Stimulated activated CD8-positive, alpha-beta memory T cell treated with anti-CD3 and anti-CD28 coated beads, Interleukin-7, amount 100 ng/mL, for 24 hours (primary cell): ENCODE measurements around the gene DYNC1I1.
"Not testable (repeated sequence)": the region's sequence is repeated elsewhere in the genome, so short reads cannot be mapped to it uniquely, and the experiment has no call there.

Experiments
- DNase-seq: peaks from one replicate; pipeline ENCODE4 v3.0.0-alpha.2; 2020; ENCODE audit warnings: low read depth

The DYNC1I1 gene

DNA sequence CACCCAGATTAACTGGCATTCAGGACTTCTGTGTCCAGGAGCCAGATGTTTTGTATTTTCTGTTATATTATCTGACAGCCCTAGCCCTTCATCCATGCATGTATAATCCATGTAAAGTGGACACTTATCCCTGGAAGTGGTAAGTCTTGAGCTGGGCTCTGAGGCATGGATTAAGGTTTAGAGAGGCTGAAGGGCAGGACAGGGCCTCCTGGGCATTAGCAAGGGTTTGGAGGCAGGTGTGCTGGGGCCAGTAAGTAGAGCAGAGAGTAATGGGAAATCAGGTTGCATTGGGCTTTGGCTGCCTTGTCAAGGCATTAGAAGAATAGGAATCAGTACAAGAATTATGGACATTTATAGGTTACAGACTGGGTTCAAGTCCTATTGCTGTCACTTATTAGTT lies 138.0 kb downstream of the DYNC1I1 start:
- no peak for DNase-seq

DNA sequence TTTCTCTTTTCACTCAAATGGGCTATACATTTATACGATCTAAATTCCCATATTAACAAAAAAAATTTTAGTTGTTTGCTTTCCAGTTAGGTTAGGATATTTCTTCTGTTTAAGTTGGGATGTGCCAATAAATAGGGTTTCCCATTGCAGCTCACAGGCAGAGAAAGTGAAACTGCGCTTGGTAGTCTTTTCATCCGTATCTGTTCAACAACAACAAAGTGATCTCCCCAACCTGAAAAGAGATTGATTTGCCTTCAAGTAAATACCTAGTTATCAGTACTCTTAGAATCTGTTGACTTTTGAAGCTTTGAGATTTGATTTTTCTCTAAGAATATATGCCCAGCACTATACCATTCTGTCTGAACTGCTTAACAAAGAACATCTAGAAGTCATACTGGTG lies 143.4 kb downstream of the DYNC1I1 start:
- DNase-seq: no peak

DNA sequence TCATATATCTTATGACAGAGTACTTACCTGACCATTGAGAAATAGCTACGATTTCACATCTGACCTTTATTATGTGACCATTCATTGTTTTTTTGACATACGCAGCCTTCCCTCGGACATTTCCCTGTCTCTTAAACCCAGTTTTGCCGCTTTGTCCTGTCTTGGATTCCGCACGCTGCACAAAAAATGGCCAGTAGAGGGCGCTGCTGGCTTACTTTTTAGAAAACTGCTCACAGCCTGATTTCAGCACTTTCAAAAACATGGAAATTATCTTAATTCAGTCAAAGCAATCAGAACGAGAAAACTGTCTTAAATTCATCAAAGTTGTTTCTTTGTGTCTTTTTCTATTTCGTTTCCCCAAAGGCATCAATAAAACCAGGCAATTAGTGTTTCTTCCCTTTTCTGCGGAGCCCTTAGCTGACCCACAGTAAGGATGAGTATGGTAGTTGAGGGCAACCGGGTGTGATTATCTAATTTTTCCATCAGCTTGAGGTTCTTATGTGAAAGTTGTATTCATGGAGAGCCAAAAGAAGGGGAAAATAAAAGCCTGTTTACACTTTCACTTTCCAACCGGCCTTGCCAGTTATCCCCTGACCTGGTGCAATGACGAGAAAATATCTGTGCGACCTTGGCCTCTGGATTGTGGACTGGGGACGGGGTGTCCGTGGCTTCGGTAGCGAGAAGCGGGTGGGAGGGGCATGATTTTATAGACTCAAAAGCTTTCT lies 144.4 kb downstream of the DYNC1I1 start:
- peak; percentile 67 for DNase-seq

DNA sequence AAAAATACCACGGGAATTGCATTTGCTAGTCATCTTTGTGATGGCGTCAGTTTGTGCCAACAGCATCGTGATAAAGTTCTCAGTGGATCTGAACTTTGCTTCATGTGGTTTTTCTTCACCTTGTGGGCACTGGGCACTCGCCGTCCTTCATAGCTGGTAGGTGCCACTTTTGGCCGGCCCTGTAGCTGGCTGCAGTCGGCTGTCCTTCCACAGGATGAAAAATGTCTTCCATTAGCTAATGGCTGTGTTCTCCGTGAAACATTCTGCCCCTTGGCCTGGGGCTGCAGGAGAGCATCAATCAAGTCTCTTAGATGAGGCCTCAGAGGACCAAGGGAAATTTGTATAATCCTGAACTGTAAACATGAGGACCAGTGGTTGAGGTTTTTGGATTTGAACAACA lies 145.3 kb downstream of the DYNC1I1 start:
- DNase-seq: no peak

DNA sequence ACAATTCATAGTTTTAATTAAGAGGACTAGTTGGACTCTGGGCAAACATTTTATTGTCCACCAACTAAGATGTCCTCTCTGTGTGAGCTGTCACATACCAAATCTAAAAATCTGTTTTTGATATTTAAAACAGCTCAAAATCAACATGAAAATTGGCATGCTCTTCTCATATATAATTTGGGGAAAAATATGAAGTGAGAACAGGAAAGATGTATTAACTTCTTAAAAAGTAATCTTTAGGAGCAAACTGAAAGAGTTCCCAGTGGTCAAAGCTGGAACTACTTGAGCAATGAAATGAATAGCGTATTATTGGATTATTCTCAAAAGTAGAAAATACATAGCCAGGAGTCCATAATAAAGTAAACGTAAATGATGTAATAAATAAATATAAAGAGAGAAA lies 147.2 kb downstream of the DYNC1I1 start:
- DNase-seq: no peak

DNA sequence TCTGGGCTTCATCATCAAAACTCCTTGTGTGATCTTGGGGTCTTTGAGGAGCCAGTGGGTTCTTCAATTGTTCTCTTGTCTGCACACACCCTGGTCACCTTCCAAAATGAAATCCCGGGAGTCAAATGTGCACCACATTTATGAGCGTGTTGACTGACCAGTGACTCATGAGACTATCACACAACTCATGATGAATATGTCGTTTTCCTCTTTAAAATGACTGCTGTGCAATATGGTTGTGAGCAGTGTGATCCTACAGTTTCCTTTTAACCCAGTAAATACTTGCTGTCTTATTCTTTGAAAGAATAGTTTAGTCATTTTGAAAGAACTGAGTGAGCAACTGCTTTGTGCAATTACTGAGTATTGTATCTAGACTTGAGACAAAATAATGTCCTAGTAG lies 149.2 kb downstream of the DYNC1I1 start:
- no peak for DNase-seq

DNA sequence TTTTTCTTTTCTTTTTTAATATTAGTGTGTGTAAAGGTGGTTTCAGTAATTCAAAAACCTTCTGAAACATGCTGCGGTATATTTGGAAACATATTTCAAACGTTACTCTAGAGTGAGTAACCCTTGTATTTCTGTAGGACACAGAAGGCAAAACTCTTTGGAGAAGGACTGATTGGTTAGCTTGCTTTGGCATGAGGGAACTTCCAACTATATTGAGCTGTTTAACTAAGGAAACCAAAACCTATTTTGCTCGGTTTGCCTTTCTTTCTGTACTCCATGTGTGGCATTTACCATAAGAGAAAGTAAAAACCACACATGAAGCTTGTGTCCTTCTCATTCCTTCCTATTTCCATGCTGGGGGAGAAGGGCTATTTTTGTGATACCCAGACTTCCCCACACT lies 149.8 kb downstream of the DYNC1I1 start:
- DNase-seq: no peak

DNA sequence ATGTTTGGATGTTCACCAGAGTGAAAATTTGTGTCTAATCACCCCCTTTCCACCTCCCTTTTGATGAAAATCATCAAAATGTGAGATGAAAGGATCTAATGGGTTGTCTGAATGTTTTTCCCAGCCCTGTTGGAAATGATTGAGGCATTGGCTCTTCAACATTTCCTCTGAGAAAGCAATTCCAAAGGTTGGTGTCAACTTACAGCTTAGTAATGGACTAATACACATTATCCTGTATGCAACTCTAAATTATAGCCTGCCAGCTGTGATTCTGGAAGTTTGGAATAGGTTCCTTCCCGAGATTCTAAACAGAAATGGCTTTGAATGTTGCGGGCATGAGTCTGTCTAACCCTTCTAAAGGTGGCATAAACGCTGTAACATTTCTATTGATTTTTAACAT lies 152.9 kb downstream of the DYNC1I1 start:
- DNase-seq: no peak

DNA sequence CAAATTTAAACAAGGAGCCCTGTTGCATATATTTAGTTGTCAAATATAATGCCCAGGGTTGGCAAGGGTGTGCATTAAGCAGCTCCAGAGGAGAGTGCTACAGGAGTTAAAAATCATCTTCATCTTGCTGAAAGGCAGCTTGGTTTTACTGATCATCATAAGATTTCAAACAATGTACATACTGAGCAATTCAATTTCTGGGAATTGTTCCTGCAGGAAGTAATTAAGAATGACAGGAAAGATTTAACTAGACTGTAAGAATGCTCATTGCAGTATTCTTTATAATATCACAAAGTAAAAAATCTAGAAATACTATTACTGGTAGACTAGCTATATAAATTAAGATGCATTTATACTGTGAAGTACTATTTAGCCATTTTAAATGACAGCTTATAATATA lies 153.6 kb downstream of the DYNC1I1 start:
- DNase-seq: no peak

DNA sequence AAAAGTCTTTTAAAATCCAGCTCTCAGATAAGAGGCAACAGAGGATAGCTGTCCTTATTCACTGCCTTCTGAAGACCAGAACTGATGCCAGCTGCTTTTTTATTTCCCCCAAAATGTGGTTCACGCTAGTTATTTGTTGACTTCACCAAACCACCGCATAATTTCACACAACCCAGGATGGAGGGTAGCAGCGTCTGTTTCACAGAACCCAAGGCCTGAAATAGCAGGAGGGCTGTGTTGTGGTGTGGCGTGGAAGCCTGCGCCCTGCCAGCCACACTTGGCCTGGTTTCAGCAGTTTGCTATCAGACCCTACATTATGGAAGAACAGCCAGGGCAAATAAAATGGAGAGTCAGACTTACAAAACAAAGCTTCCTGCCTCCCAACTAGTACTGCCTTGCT lies 155.4 kb downstream of the DYNC1I1 start:
- no peak for DNase-seq

DNA sequence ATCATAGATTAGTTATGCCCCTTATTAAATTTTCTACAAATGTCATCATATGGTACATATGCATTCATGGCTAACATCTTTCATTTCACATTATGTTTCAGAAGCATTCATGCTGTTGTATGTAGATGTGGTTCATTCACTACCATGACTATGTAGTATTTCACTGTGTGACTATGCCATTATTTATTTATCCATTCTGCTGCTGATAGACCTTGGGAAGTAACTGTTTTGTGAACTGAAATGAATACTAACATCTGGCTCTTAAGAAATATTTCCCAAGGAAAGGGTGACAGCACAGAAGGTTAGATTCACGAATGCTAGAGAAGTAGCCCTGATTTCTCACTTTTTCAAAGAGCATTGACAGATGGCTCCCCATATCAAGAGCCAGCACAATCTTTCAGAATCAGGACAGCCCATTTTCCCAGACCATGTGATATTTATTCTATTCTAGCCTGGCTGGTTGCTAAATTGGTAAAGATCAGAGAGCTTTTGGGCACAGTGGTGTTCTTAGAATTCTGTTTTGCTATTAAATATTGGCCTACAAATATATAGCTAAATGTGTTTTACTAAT lies 157.4 kb downstream of the DYNC1I1 start:
- no peak for DNase-seq

DNA sequence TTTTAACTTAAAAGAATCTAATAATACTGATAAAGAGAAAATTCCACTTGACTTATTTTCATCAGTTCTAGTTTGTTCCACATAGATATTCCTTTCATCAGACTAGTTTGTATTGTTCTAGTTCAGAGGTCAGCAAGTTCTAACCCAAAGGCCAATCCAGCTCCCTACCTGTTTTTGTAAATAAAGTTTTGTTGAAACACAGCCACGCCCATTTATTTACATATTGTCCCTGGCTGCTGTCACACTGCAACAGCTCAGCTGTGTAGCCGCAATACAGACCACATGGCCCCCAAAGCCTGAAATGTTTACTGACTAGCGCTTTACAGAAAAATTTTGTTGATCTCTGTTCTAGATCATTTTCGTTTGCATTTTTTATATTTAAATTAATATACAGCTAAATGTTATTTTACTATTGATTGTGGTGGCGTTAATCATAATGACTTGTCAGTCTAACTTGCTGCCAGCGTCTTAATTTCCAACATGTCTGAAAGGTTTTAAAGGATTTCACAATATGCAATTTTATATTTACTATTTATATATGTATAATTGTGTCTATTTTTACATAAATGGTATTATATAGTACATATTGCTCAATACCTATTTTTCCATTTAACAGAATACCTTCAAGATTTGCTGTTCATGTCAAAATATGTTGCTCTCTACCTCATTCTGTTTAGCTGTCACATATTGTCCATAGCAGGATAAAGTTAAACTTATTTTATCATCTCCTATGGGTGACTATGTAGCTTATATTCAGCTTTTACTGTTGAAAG lies 159.3 kb downstream of the DYNC1I1 start:
- DNase-seq: no peak

DNA sequence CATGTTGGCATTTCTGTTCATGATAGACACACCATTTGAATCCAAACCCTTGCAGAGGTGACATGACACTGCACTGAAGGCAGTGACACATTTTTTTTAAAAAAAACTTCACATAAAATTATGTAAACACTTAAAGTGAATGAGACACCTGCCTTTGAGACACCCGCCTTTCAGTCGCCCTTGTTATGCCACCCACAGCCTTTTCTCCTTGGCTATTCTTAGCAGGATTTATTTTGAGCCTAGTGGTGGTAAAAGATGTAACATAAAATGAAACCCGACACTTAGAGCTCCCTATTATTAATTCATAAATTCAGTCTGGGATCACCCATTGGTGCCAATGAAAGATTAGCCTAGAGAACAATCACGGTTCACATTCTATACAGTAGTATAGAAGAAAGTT lies 161.3 kb downstream of the DYNC1I1 start:
- no peak for DNase-seq

DNA sequence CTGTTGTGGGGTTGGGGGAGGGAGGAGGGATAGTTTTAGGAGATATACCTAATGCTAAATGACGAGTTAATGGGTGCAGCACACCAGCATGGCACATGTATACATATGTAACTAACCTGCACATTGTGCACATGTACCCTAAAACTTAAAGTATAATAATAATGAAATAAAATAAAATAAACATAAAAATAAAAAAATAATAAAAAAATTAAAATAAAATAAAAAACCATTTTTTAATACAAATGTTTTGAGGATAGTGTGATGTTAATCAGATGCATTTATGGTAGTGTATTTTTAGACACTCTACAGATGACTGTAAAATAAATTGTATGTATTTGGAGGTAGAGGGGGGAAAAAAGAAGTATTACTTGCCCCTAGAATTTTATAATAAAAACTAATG lies 172.5 kb downstream of the DYNC1I1 start:
- DNase-seq: not testable (repeated sequence)

DNA sequence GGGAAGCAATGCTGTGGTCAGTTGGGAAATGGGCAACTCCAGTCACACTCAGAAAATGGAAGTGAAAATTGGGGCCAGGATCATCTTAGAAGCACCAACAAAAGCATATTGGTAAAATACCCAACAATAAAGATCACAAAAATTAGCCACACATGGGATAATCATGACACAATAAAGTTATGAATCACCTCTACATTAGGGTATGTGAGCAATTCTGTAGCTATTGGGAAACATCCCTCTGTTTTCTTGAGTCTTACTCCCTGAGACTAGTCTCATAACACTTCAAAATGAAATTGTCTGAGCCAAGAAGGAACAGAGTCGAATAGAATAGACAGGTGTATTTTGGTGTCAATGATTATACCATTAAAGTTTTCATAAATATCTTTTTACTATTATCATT lies 178.3 kb downstream of the DYNC1I1 start:
- DNase-seq: no peak

DNA sequence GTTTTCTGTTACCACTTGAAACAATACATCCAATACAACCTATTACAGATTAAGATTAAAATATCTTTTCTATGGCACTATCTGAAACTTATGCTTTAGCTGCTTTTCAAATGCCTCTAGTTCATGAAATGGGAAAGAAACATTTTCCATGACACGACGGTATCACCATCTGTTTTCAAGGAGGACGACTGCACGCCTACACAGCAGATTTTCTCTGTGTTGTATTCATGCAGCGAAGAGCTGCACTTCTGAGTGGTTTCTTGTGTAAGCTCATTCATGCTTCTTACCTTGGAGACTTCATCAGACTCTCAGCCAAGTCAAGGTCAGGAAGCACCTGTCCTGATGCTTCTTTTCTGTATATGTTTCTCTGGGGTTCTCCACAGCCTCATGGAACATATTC lies 179.2 kb downstream of the DYNC1I1 start:
- DNase-seq: no peak

DNA sequence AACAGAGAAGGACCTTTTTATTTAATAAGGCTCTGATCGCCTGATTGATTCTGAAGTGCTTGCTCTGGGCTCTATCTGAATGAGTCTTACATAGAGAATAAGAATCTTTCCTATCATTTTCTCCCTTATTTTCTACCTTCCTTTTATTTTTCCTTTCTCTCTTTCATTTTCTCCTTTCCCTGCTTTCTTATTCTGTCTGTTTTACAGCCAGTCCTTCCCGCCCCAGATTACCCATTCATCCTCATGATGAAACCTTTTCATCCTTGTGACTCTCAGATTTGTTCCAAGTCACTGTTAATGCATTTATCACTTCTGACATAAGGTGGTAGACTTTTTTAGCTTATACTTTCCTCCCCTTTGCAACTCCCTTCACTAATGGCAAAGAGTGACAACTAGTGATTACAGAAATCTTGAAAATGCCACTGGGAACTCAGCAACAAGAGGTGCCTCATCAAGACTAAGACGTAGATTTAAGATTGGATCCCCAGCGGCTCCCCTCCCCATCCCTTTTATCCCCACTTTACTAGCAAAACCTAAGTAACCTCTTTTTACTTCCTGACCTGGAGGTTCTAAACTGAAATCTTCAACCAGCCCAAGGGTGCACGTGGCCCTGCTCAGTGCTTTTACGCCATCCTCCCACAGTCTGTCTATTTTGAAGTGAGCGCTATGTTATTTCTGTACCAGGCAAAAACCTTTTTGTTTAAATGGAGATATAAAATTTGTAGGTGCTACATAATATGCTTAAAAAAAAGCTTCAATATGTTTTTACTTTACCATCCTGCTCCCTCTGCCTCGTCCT lies 179.8 kb downstream of the DYNC1I1 start:
- DNase-seq: no peak

DNA sequence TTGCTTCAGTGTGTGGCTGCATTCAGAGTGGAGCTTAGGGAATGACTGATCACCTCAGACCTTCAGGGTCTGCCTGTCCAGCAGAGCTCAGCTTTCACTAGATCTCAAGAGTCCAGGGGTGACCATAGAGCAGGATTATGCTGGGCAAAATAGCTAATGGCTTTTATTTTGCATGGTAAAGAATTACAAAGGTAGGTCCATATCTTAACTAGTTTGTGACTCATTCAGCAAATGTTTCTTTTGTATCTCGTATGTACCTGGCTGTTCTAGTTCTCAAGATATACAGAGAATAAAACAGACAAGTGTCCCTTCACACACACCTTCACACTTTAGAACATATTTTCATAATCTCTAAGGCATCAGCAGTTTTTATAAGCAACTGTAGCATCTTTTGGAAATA lies 180.5 kb downstream of the DYNC1I1 start:
- DNase-seq: no peak

DNA sequence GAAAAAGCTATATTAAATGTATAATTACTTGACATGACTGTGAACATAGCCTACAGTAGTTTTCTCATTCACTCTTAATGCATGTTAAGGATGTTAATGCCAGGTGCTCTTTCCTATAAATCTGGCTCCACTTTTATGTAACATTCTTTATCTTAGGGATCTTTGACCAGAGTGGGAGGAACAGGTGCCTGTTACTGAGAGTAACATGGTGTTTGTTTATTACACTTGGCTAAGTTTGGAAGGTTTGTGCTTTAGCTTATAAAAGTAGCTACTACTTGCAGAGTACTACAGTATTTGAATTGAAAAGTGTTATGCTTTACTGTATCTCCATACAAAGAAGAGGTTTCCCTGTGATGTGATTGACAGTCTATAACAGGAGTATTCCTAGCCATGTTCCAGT lies 183.4 kb downstream of the DYNC1I1 start:
- no peak for DNase-seq

DNA sequence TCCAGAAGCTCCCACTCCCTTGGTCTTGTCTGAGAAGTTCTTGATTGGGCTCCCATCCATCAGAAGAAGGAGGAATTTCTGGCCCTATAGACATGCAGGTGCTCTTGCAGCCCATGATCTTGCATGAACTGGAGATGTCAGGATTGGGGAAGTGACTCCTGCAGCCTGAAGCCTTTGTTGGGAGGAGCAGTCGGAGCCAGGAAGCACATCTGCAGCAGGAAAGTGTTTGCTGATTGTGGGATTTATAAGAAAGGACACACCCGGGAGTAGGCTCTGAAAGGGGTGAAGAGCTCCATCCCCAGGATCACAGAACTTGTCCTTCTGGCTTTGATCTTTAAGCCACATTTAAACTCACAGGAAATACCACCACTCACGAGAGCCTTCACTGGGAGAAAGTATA lies 185.2 kb downstream of the DYNC1I1 start:
- no peak for DNase-seq

DNA sequence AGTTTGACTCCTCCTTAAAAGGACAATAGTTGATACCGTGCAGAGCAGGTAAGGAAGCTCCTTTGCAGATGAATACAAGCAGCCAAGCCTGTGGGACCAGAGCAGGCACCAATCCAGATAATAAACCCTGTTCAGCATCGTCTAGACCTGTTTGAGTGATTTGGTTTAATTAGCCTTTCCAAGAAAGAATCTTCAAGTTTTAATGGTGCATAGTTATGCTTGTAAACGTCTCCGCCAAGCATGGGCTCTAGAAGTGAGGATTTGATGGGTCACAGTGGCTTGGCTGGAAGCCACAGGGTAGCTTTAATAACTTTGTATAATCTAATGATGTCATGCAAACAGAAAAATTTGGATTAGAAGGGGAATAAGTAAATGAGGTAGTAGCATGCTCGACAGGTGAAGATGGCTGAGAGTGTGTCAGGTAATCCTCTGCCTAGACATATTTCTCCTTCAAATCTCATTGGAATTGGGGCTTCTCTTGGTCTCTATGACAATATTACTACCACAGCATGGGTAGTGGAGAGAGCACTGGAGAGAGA lies 188.4 kb downstream of the DYNC1I1 start:
- DNase-seq: no peak

DNA sequence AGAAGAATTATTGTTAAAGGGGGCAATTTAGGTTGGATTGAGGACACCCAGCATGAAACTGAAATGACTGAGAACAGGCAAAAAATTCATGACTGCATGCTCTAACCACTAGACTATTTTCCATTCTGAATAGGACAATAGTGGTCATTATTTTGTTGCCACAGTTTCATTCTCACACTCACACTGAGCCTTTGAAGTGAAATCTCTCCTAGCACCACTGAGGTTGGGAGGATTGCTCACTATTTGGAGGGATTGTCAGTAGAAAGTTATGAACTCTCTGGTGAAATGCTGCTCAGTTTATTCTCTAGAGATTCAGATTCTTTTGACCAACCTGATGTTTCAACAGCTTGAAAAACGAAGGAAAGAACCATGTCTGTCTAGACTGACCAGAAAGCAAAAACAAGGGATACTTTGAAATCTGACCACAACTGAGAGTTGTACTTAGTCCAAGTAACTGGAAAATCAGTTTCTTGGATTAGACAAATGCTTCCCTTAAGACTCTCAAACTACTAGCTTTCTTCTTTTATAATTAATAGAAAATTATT lies 191.2 kb downstream of the DYNC1I1 start:
- DNase-seq: no peak
